Esophagus muscularis mucosa (tissue), 4 donors: ENCODE measurements around the gene PRKN. TPM values are rescaled to one million over a fixed set of nuclear protein-coding genes. Genes with fewer than 3 reads are reported as not detected.

Experiments used
- DNase-seq: peaks from one replicate; pipeline ENCODE4 v3.0.0-alpha.2; 2017; ENCODE audit errors: extremely low spot score
- H3K27ac ChIP-seq, 4 donors: fragments of 200-600 bp; sonication (generic); replicated peaks in 1 of 4; 1 replicate in 3 of 4; 2 replicates in 1 of 4; pipeline ENCODE4 v1.5.1; 2016 to 2019; ENCODE audit warnings: mild to moderate bottlenecking in 1 of 4
- H3K27me3 ChIP-seq, 4 donors: fragments of 200-600 bp; sonication (generic); one replicate each; pipeline versions ENCODE4 v1.5.1 to v1.6.0; 2016 to 2019
- H3K36me3 ChIP-seq, 4 donors: fragments of 200-600 bp; sonication (generic); one replicate each; pipeline ENCODE4 v1.5.1; 2016 to 2019
- H3K4me1 ChIP-seq, 4 donors: fragments of 200-600 bp; sonication (generic); one replicate each; pipeline ENCODE4 v1.5.1; 2016 to 2019
- H3K4me3 ChIP-seq, 4 donors: fragments of 200-600 bp; sonication (generic); 1 replicate in 2 of 4; 2 replicates in 2 of 4; pipeline ENCODE4 v1.5.1; 2016 to 2019; ENCODE audit warnings: mild to moderate bottlenecking in 4 of 4, moderate library complexity in 1 of 4
- H3K9me3 ChIP-seq, 4 donors: fragments of 200-600 bp; sonication (generic); 1 replicate in 3 of 4; 2 replicates in 1 of 4; pipeline ENCODE4 v1.5.1; 2016 to 2019
- EP300 ChIP-seq: sonication (generic); formaldehyde crosslinking; IDR thresholded peaks from one replicate; pipeline ENCODE4 v1.6.1; 2017; ENCODE audit warnings: antibody characterized with exemption
- POLR2A ChIP-seq: fragments of 450-650 bp; IDR thresholded peaks from one replicate; pipeline ENCODE4 v1.6.1; 2017; ENCODE audit warnings: antibody characterized with exemption, moderate library complexity, mild to moderate bottlenecking, low read depth
- POLR2AphosphoS5 ChIP-seq, 2 donors: sonication (generic); formaldehyde crosslinking; IDR thresholded peaks; one replicate each; pipeline ENCODE4 v1.6.1; 2017; ENCODE audit warnings: antibody characterized with exemption in 2 of 2
- WGBS: methylation state at CpG from one replicate; pipeline ENCODE4 v1.1.5; 2018; 5-methylcytosine and 5-hydroxymethylcytosine counted together
- intact Hi-C: fragments of 100-400 bp; cut with DNase I; formaldehyde crosslinking; loops from one replicate; pipeline ENCODE4 v1.15.1; 2023
- total RNA-seq, 4 donors: library from RNA; depleted of rRNA; stranded (reverse); fragments of >200 nt; gene quantifications; one replicate each; pipeline versions ENCODE4 v1.1.0 to v1.2.1, GENCODE V29; 2016
- TF ChIP-seq, protein P1 (sequence below), 3 experiments: fragments of 200-600 bp in 2 of 3; fragments of 450-650 bp in 1 of 3; sonication (generic) in 2 of 3; IDR thresholded peaks; one replicate each; pipeline ENCODE4 v1.5.1; 2017 to 2019; ENCODE audit warnings: antibody characterized with exemption in 3 of 3, mild to moderate bottlenecking in 2 of 3, moderate library complexity in 1 of 3

Gene PRKN
- total RNA-seq, 4 donors from 2014 or later, result 9.6 to 14.5 (median 10.8) TPM

DNA sequence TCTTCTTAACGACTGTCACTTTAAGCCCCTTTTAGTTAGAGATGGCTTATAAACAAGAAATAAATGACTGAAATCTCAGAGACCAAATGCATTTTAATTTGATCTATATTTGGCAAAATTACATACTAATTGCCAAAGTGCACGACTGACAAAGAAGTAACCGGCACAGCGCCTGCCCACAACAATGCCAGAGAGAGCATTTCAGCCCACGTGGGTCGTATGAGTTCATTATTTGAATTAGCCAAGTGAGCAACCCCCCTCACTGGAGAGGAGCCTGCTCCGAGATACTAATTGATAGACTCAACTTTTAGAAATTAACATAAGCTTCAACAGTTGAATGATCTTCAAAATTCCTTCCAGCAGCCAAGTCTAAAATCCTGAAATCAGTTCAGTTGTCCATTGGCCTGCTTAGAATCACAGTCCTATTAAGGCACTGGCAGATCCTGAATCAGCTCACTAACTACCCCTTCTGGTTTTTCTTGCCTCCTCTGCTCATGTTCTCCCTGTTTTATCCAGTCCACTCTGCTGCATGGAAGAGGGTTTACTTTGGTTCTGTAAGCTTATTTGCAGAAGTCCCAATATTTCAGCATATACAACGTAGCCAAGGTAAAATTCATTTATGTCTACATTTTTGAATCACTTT is 934.6 kb downstream of the PRKN start:
- H3K27ac ChIP-seq, result no peak overlapping the region
- H3K36me3 ChIP-seq, result no peaks in the 10 kb centered on the region
- WGBS, result 82% methylated on average over 8 of the region's 8 CpGs
- intact Hi-C loops, result no loop called here
- no peaks in the 10 kb centered on the region for H3K4me1 ChIP-seq
- TF ChIP-seq, protein P1, sequence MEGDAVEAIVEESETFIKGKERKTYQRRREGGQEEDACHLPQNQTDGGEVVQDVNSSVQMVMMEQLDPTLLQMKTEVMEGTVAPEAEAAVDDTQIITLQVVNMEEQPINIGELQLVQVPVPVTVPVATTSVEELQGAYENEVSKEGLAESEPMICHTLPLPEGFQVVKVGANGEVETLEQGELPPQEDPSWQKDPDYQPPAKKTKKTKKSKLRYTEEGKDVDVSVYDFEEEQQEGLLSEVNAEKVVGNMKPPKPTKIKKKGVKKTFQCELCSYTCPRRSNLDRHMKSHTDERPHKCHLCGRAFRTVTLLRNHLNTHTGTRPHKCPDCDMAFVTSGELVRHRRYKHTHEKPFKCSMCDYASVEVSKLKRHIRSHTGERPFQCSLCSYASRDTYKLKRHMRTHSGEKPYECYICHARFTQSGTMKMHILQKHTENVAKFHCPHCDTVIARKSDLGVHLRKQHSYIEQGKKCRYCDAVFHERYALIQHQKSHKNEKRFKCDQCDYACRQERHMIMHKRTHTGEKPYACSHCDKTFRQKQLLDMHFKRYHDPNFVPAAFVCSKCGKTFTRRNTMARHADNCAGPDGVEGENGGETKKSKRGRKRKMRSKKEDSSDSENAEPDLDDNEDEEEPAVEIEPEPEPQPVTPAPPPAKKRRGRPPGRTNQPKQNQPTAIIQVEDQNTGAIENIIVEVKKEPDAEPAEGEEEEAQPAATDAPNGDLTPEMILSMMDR (IDR thresholded peaks at IDR 0.05), result no peak
- TF ChIP-seq POLR2AphosphoS5 (IDR thresholded peaks at IDR 0.05) (no peak), EP300 (no peak), POLR2A (no peak)
- H3K4me3 ChIP-seq, result no peak overlapping the region
- DNase-seq, result peak; percentile 86
- peaks cover 0 to 11% (median 0%) of the 10 kb centered on the region in 4 donors for H3K9me3 ChIP-seq
- no peaks in the 10 kb centered on the region for H3K27me3 ChIP-seq

DNA sequence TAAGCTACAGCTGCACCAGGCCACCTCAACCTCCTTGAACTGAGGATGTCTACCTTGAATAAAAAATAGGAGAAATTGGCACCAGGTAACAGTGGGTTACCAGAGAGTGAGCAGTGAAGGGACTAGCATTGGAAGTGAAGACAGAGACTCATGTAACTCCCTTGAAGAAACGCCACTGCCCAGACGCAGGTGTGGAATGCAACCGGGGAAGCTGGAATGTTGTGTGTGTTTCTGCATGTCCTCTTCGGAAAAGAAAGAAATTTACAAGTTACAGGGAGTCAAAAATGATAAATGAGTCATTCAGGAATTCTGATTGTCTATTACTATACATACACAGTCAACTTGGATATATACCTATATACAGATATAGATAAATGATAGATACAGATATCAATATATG is 939.0 kb downstream of the PRKN start:
- Histone ChIP-seq H3K4me1 (no peaks in the 10 kb centered on the region), H3K27ac (no peak overlapping the region), H3K27me3 (no peaks in the 10 kb centered on the region), H3K4me3 (no peak overlapping the region), H3K36me3 (no peaks in the 10 kb centered on the region), H3K9me3 (peaks cover 0 to 11% (median 0%) of the 10 kb centered on the region in 4 donors)
- TF ChIP-seq EP300 (no peak), POLR2AphosphoS5 (IDR thresholded peaks at IDR 0.05) (no peak), POLR2A (no peak)
- TF ChIP-seq, protein P1 (IDR thresholded peaks at IDR 0.05), result no peak
- intact Hi-C loops, result no loop called here
- 83% methylated on average over 4 of the region's 4 CpGs for WGBS
- no peak for DNase-seq

GRCh38 chr6:161772176-161772575 is 955.4 kb downstream of the PRKN start:
- intact Hi-C loops, result no loop called here
- no peak for DNase-seq

GRCh38 chr6:161761966-161762365 is 965.6 kb downstream of the PRKN start:
- WGBS, result 90% methylated on average over 6 of the region's 6 CpGs
- Histone ChIP-seq H3K4me3 (no peak overlapping the region), H3K27ac (no peak overlapping the region), H3K36me3 (no peaks in the 10 kb centered on the region), H3K27me3 (no peaks in the 10 kb centered on the region), H3K4me1 (no peaks in the 10 kb centered on the region), H3K9me3 (no peaks in the 10 kb centered on the region)
- no peak for DNase-seq
- intact Hi-C loops, result no loop called here
- TF ChIP-seq, protein P1 (IDR thresholded peaks at IDR 0.05), result no peak
- TF ChIP-seq EP300, result no peak
- TF ChIP-seq POLR2AphosphoS5 (IDR thresholded peaks at IDR 0.05), result no peak
- no peak for TF ChIP-seq POLR2A

More at GRCh38 chr6:161772176-161772575, 955.4 kb downstream of the PRKN start:
- H3K27ac ChIP-seq, result no peak overlapping the region
- no peaks in the 10 kb centered on the region for H3K27me3 ChIP-seq
- no peak overlapping the region for H3K4me3 ChIP-seq
- WGBS, result 82% methylated on average over 7 of the region's 7 CpGs
- peaks cover 8 to 14% (median 13%) of the 10 kb centered on the region in 4 donors for H3K4me1 ChIP-seq
- no peaks in the 10 kb centered on the region for H3K36me3 ChIP-seq
- TF ChIP-seq, protein P1 (IDR thresholded peaks at IDR 0.05), result no peak
- TF ChIP-seq POLR2A (no peak), EP300 (no peak), POLR2AphosphoS5 (IDR thresholded peaks at IDR 0.05) (no peak)
- no peaks in the 10 kb centered on the region for H3K9me3 ChIP-seq

DNA sequence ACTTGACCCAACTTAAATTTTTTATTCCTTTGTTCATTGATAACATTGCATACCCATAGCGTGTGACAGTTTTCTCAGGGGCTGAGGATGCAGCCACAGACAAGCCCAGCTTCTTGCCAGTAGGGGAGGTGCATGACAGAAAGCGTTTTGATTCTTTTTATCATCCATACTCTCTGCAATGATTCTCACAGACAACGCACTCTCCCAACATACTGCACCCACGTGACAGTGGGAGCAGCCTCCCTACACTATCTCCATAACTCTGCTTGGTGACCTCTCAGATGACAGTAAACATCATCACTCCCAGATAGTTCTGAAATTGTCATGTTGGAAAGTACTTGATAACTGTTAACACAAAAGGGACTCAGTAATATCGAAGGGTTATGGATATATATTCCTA is 972.5 kb downstream of the PRKN start:
- intact Hi-C loops, result no loop called here
- Histone ChIP-seq H3K9me3 (no peaks in the 10 kb centered on the region), H3K27ac (no peak overlapping the region), H3K27me3 (no peaks in the 10 kb centered on the region), H3K4me3 (no peak overlapping the region), H3K36me3 (no peaks in the 10 kb centered on the region), H3K4me1 (no peaks in the 10 kb centered on the region)
- TF ChIP-seq POLR2A, result no peak
- TF ChIP-seq EP300, result no peak
- TF ChIP-seq, protein P1 (IDR thresholded peaks at IDR 0.05), result no peak
- no peak for TF ChIP-seq POLR2AphosphoS5 (IDR thresholded peaks at IDR 0.05)
- 69% methylated on average over 5 of the region's 5 CpGs for WGBS
- no peak for DNase-seq
